ENCODE results near the gene AQP12B.
"Not testable (repeated sequence)": the region's sequence is repeated elsewhere in the genome, so short reads cannot be mapped to it uniquely, and the experiment has no call there.

AQP12B gene

DNA sequence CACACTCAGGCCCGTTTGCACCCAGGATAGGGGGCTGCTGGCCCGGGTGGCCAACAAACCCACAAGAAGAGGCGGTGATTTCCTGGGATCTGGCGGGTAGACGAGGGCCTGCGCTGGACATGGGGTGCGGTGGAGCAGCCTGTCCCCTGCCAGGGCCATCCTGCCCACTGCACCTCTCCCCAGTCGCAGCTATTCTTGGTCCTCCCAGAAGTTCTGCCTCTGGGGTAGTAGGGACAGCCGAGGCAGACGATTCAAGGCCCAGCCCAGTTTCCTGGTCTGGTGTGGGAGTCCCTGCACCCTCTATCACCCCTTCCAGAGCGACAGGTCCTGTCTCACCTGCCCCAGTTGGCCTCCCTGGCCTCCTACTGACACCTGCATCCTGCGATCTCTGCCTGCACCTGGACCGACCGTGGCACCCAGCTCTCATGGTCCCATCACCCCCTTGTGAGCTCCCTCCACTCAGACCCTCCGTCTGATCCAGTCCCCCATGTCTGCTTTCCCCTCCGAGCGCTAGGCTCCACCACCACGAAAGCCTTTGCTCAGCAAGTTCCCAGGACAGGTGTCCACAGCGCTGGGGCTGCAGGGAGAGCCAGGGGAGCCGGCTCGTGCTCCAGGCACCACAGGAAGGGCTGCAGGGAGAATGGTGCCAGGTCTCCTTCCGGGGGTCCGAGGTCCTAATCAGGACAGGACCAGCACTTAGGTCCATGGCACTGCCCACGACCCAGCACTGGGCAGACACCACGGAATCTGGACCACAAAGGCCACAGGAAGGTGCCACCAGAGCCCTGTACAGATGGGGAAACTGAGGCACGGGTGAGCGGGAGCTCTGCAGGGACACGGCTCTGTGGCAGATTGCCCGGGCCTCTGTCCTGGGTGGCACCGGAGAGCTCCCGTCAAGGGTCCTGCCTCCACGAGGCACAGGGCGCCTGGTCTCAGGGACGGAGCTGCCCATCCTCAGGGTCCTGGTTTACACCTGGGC, 10.2 kb upstream of the AQP12B start:
- H3K18ac ChIP-seq (ENCODE audit: low read length); H3K79me2 ChIP-seq (ENCODE audit: control insufficient read depth, insufficient read depth, low read length); H2BK120ac ChIP-seq (ENCODE audit: low read depth, low read length); DNase-seq; H3K4ac ChIP-seq (ENCODE audit: low read depth, low read length); H3K4me1 ChIP-seq (ENCODE audit: control insufficient read depth, low read depth, low read length); H3K36me3 ChIP-seq (ENCODE audit: control insufficient read depth, insufficient read depth, low read length); H3K27me3 ChIP-seq (ENCODE audit: insufficient read depth, low read length, poor library complexity); H2BK5ac ChIP-seq (ENCODE audit: low read length); H3K9ac ChIP-seq (ENCODE audit: low read length); H3K4me3 ChIP-seq (ENCODE audit: low read length); H2BK15ac ChIP-seq (replicated peaks; ENCODE audit: low read depth); H4K8ac ChIP-seq (ENCODE audit: low read depth, low read length); H4K5ac ChIP-seq (ENCODE audit: low read length); H3K79me1 ChIP-seq (ENCODE audit: low read length); H2AK5ac ChIP-seq (ENCODE audit: low read length); H3K56ac ChIP-seq (ENCODE audit: low read length); H3K23ac ChIP-seq (ENCODE audit: low read length); H3K4me2 ChIP-seq (ENCODE audit: low read length); H3K27ac ChIP-seq (ENCODE audit: low read depth, low read length): not testable (repeated sequence)
- no CpG with 5 or more reads among the region's 34 CpGs for WGBS (ENCODE audit: extremely low coverage, insufficient coverage, low lambda C conversion rate)

GRCh38 chr2:240691631-240692420, 9.1 kb upstream of the AQP12B start, which contains the start of gene AQP12A:
Gene AQP12A (plus strand): TSS chr2:240691866. CDS start chr2:240691914, 48 bp downstream.
- H2BK15ac ChIP-seq (replicated peaks; ENCODE audit: low read depth); H3K4ac ChIP-seq (ENCODE audit: low read depth, low read length); H3K18ac ChIP-seq (ENCODE audit: low read length); H3K4me3 ChIP-seq (ENCODE audit: low read length); H3K27ac ChIP-seq (ENCODE audit: low read depth, low read length); H2AK5ac ChIP-seq (ENCODE audit: low read length); H2BK120ac ChIP-seq (ENCODE audit: low read depth, low read length); H3K9ac ChIP-seq (ENCODE audit: low read length); H3K56ac ChIP-seq (ENCODE audit: low read length); H3K79me1 ChIP-seq (ENCODE audit: low read length); H3K4me2 ChIP-seq (ENCODE audit: low read length); H3K4me1 ChIP-seq (ENCODE audit: control insufficient read depth, low read depth, low read length); DNase-seq; H3K79me2 ChIP-seq (ENCODE audit: control insufficient read depth, insufficient read depth, low read length); H4K8ac ChIP-seq (ENCODE audit: low read depth, low read length); H3K36me3 ChIP-seq (ENCODE audit: control insufficient read depth, insufficient read depth, low read length); H3K23ac ChIP-seq (ENCODE audit: low read length); H3K27me3 ChIP-seq (ENCODE audit: insufficient read depth, low read length, poor library complexity); H4K5ac ChIP-seq (ENCODE audit: low read length); H2BK5ac ChIP-seq (ENCODE audit: low read length): not testable (repeated sequence)
- WGBS (ENCODE audit: extremely low coverage, insufficient coverage, low lambda C conversion rate), result no CpG with 5 or more reads among the region's 37 CpGs

DNA sequence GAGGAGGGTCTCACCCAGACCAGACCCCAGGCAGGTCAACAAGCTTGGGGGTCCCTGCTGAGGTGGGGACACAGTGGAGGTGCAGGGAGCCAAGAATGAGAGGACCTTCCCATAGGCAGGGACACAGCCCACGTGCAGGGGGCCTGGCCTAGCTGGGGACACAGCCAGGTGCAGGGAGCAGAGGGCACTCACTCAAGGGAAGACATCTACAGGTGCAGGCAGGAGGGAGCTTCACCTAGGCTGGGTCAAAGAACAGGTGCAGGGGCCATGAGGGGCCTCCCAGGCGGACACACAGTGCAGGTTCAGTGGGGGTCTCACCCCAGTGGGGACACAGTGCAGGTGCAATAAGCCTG, 8.4 kb upstream of the AQP12B start:
- not testable (repeated sequence) for H3K23ac ChIP-seq (ENCODE audit: low read length); H2BK120ac ChIP-seq (ENCODE audit: low read depth, low read length); H3K4ac ChIP-seq (ENCODE audit: low read depth, low read length); H3K4me1 ChIP-seq (ENCODE audit: control insufficient read depth, low read depth, low read length); H3K4me3 ChIP-seq (ENCODE audit: low read length); H3K9ac ChIP-seq (ENCODE audit: low read length); DNase-seq; H3K79me2 ChIP-seq (ENCODE audit: control insufficient read depth, insufficient read depth, low read length); H3K18ac ChIP-seq (ENCODE audit: low read length); H4K8ac ChIP-seq (ENCODE audit: low read depth, low read length); H3K79me1 ChIP-seq (ENCODE audit: low read length); H4K5ac ChIP-seq (ENCODE audit: low read length); H2BK15ac ChIP-seq (replicated peaks; ENCODE audit: low read depth); H3K56ac ChIP-seq (ENCODE audit: low read length); H3K27me3 ChIP-seq (ENCODE audit: insufficient read depth, low read length, poor library complexity); H2AK5ac ChIP-seq (ENCODE audit: low read length); H3K36me3 ChIP-seq (ENCODE audit: control insufficient read depth, insufficient read depth, low read length); H2BK5ac ChIP-seq (ENCODE audit: low read length); H3K27ac ChIP-seq (ENCODE audit: low read depth, low read length); H3K4me2 ChIP-seq (ENCODE audit: low read length)
- WGBS (ENCODE audit: extremely low coverage, insufficient coverage, low lambda C conversion rate), result no CpG with 5 or more reads among the region's 2 CpGs

DNA sequence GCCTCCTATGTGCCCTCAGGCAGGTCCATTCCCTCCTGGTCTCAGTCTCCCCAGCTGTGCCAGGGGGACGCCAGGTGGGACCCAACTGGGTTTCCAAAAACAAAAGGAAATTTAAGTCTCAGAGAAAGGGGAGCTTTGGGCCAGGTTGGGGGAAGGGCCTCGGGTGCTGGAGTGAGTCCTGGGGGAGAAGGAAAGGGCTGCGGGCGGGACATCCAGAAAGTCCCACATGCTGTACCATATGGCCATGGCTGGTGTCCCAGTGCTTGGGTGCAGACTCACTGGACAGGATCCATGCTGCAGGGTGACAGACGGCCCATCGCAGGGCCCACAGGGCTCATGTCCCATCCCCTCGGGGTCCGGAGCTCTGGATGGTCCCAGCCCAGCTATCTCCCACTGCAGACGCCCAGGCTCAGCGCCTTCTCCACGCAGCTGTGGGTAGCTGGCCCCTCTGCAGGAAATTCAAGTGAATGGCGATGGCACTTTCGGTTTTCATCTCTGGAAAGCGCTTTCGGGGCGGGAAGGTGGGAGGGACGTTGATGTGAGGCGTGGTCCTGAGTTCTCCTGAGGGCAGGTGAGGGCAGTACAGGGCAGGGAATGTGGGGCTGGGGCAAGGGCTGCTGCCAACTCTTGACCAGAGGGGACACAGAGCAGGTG, 7.9 kb upstream of the AQP12B start:
- not testable (repeated sequence) for H3K4me3 ChIP-seq (ENCODE audit: low read length); H3K18ac ChIP-seq (ENCODE audit: low read length); H3K27ac ChIP-seq (ENCODE audit: low read depth, low read length); H3K23ac ChIP-seq (ENCODE audit: low read length); H3K4ac ChIP-seq (ENCODE audit: low read depth, low read length); H3K9ac ChIP-seq (ENCODE audit: low read length); H3K4me2 ChIP-seq (ENCODE audit: low read length); H3K79me1 ChIP-seq (ENCODE audit: low read length); H2AK5ac ChIP-seq (ENCODE audit: low read length); H2BK15ac ChIP-seq (replicated peaks; ENCODE audit: low read depth); H4K8ac ChIP-seq (ENCODE audit: low read depth, low read length); H3K27me3 ChIP-seq (ENCODE audit: insufficient read depth, low read length, poor library complexity); H3K56ac ChIP-seq (ENCODE audit: low read length); H3K79me2 ChIP-seq (ENCODE audit: control insufficient read depth, insufficient read depth, low read length); H4K5ac ChIP-seq (ENCODE audit: low read length); H2BK120ac ChIP-seq (ENCODE audit: low read depth, low read length); H2BK5ac ChIP-seq (ENCODE audit: low read length); DNase-seq; H3K36me3 ChIP-seq (ENCODE audit: control insufficient read depth, insufficient read depth, low read length); H3K4me1 ChIP-seq (ENCODE audit: control insufficient read depth, low read depth, low read length)
- no CpG with 5 or more reads among the region's 18 CpGs for WGBS (ENCODE audit: extremely low coverage, insufficient coverage, low lambda C conversion rate)

- H3K27me3 ChIP-seq (ENCODE audit: insufficient read depth, low read length, poor library complexity), result no peaks in the 10 kb centered on the region
- H4K5ac ChIP-seq (ENCODE audit: low read length), result no peak overlapping the region
- no peak overlapping the region for H2BK15ac ChIP-seq (replicated peaks; ENCODE audit: low read depth)
- no peak overlapping the region for H3K27ac ChIP-seq (ENCODE audit: low read depth, low read length)
- no peak overlapping the region for H3K4ac ChIP-seq (ENCODE audit: low read depth, low read length)
- no peaks in the 10 kb centered on the region for H3K79me1 ChIP-seq (ENCODE audit: low read length)
- DNase-seq, result no peak
- no peak overlapping the region for H3K56ac ChIP-seq (ENCODE audit: low read length)
- no peak overlapping the region for H4K8ac ChIP-seq (ENCODE audit: low read depth, low read length)
- WGBS (ENCODE audit: extremely low coverage, insufficient coverage, low lambda C conversion rate), result no CpG with 5 or more reads among the region's 11 CpGs
- no peaks in the 10 kb centered on the region for H3K4me1 ChIP-seq (ENCODE audit: control insufficient read depth, low read depth, low read length)
- H2AK5ac ChIP-seq (ENCODE audit: low read length), result no peak overlapping the region
- H3K36me3 ChIP-seq (ENCODE audit: control insufficient read depth, insufficient read depth, low read length), result no peaks in the 10 kb centered on the region
- H3K79me2 ChIP-seq (ENCODE audit: control insufficient read depth, insufficient read depth, low read length), result no peaks in the 10 kb centered on the region
- no peak overlapping the region for H2BK5ac ChIP-seq (ENCODE audit: low read length)
- H3K23ac ChIP-seq (ENCODE audit: low read length), result no peak overlapping the region
- H3K9ac ChIP-seq (ENCODE audit: low read length), result no peak overlapping the region
- no peak overlapping the region for H3K18ac ChIP-seq (ENCODE audit: low read length)
- H3K4me2 ChIP-seq (ENCODE audit: low read length), result no peak overlapping the region
- no peak overlapping the region for H2BK120ac ChIP-seq (ENCODE audit: low read depth, low read length)
- no peak overlapping the region for H3K4me3 ChIP-seq (ENCODE audit: low read length)
These were observed 7.3 kb upstream of the AQP12B start for GRCh38 chr2:240689975-240690374.

Measured in mesendoderm (in vitro differentiated cells).